ENCODE results near the gene SHC3. TPM values are rescaled to one million over a fixed set of nuclear protein-coding genes. Genes with fewer than 3 reads are reported as not detected.

The SHC3 gene
- total and polyA plus RNA-seq, 2 of the 4 experiments (the other 2 are of a cell fraction) = 4.5 to 13.3 TPM

DNA sequence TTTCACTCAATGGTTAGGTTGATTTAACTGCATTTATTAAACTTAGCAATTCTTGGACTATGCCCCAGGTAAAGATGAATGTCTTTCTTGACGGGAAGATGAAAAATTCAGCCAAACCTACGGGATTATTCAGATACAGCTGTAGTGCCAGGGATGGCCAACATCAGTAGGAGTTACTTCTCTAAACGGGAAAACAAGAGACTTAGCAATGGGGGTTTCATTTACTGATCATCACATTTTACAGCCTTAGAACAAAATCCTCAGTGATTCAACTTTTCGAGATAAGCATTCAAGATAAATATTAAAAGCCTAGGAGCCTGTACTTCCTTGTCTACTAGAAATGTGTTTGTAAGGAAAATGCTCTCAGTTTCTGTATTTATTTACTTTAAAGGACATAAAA lies 141.3 kb downstream of the SHC3 start:
- no peak overlapping the region for H2BK15ac ChIP-seq (ENCODE audit: low read depth, low read length)
- H2BK120ac ChIP-seq (ENCODE audit: low read depth, low read length) = no peak overlapping the region
- no CpG with 5 or more reads among the region's 4 CpGs for WGBS, 2 experiments (ENCODE audit: extremely low coverage in 2 of 2, insufficient read length in 1 of 2)
- BruUV-seq (replicated peaks) = no TSS peak
- H2AFZ ChIP-seq (replicated peaks; ENCODE audit: low read length, poor library complexity) = no peak overlapping the region
- H3K9ac ChIP-seq (ENCODE audit: low read depth, low read length) = no peak overlapping the region
- no peak overlapping the region for H3K56ac ChIP-seq (ENCODE audit: extremely low read depth, insufficient read depth, low read length)
- H3K27ac ChIP-seq (ENCODE audit: insufficient read depth, low read length) = no peak overlapping the region
- H3K9me3 ChIP-seq (ENCODE audit: control insufficient read depth, insufficient read depth, low read length) = no peaks in the 10 kb centered on the region
- H2AK5ac ChIP-seq (ENCODE audit: low read depth, low read length) = no peak overlapping the region
- H4K91ac ChIP-seq (ENCODE audit: insufficient read depth, low read depth, low read length) = no peak overlapping the region
- H3K27me3 ChIP-seq (ENCODE audit: control insufficient read depth, insufficient read depth, low read length) = no peaks in the 10 kb centered on the region
- TF ChIP-seq SMC3 (IDR thresholded peaks at IDR 0.05; ENCODE audit: low read depth, low read length) (no peak), CHD1 (IDR thresholded peaks at IDR 0.05; ENCODE audit: low read depth, low read length) (no peak), BHLHE40 (IDR thresholded peaks at IDR 0.05; ENCODE audit: low read depth, low read length) (no peak), POLR2A (IDR thresholded peaks at IDR 0.05; ENCODE audit: low read depth, low read length) (no peak), MXI1 (IDR thresholded peaks at IDR 0.05; ENCODE audit: borderline replicate concordance, low read depth, low read length) (no peak), FOS (IDR thresholded peaks at IDR 0.05; ENCODE audit: low read depth, low read length) (no peak), NFE2L2 (IDR thresholded peaks at IDR 0.05; ENCODE audit: low read depth, low read length) (no peak), CEBPB (IDR thresholded peaks at IDR 0.05; ENCODE audit: low read depth, low read length) (no peak), MAZ (IDR thresholded peaks at IDR 0.05; ENCODE audit: borderline replicate concordance, low read depth, low read length) (no peak), RAD21 (IDR thresholded peaks at IDR 0.05; ENCODE audit: low read length) (no peak), MAFK (IDR thresholded peaks at IDR 0.05; ENCODE audit: low read depth, low read length) (no peak), RCOR1 (IDR thresholded peaks at IDR 0.05; ENCODE audit: insufficient replicate concordance, low read length) (no peak), RFX5 (IDR thresholded peaks at IDR 0.05; ENCODE audit: low read depth, low read length) (no peak)
- TF ChIP-seq, protein P1, sequence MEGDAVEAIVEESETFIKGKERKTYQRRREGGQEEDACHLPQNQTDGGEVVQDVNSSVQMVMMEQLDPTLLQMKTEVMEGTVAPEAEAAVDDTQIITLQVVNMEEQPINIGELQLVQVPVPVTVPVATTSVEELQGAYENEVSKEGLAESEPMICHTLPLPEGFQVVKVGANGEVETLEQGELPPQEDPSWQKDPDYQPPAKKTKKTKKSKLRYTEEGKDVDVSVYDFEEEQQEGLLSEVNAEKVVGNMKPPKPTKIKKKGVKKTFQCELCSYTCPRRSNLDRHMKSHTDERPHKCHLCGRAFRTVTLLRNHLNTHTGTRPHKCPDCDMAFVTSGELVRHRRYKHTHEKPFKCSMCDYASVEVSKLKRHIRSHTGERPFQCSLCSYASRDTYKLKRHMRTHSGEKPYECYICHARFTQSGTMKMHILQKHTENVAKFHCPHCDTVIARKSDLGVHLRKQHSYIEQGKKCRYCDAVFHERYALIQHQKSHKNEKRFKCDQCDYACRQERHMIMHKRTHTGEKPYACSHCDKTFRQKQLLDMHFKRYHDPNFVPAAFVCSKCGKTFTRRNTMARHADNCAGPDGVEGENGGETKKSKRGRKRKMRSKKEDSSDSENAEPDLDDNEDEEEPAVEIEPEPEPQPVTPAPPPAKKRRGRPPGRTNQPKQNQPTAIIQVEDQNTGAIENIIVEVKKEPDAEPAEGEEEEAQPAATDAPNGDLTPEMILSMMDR (conservative IDR thresholded peaks at IDR 0.05; ENCODE audit: low read depth, low read length) = no peak
- TF ChIP-seq, protein P2, sequence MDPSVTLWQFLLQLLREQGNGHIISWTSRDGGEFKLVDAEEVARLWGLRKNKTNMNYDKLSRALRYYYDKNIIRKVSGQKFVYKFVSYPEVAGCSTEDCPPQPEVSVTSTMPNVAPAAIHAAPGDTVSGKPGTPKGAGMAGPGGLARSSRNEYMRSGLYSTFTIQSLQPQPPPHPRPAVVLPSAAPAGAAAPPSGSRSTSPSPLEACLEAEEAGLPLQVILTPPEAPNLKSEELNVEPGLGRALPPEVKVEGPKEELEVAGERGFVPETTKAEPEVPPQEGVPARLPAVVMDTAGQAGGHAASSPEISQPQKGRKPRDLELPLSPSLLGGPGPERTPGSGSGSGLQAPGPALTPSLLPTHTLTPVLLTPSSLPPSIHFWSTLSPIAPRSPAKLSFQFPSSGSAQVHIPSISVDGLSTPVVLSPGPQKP (IDR thresholded peaks at IDR 0.05; ENCODE audit: borderline replicate concordance, low read depth, low read length) = no peak
- TF ChIP-seq, protein P3, sequence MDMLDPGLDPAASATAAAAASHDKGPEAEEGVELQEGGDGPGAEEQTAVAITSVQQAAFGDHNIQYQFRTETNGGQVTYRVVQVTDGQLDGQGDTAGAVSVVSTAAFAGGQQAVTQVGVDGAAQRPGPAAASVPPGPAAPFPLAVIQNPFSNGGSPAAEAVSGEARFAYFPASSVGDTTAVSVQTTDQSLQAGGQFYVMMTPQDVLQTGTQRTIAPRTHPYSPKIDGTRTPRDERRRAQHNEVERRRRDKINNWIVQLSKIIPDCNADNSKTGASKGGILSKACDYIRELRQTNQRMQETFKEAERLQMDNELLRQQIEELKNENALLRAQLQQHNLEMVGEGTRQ (IDR thresholded peaks at IDR 0.05; ENCODE audit: low read depth, low read length) = no peak
- H3K18ac ChIP-seq (ENCODE audit: low read depth, low read length) = no peak overlapping the region; the same call in 1 of the 2 replicates
- in situ Hi-C loops (cut with MboI; ENCODE audit: low sequenced_read_pairs) = no loop called here
- H3K23ac ChIP-seq (ENCODE audit: low read depth, low read length) = no peak overlapping the region
- H4K8ac ChIP-seq (ENCODE audit: low read depth in 2 of 2, low read length in 2 of 2) = no peak overlapping the region
- intact Hi-C loops (cut with micrococcal nuclease) = loop anchor here (5.0 to 10.0 kb wide), 2 partner anchors 97 to 140 kb away; partner anchors contain the start of gene SHC3
- H3K36me3 ChIP-seq (ENCODE audit: control insufficient read depth, insufficient read depth, low read length) = peaks cover 8% of the 10 kb centered on the region
- peaks cover 14% of the 10 kb centered on the region for H3K9me1 ChIP-seq (ENCODE audit: insufficient read depth, low read length)
- no peak for DNase-seq
- H3K14ac ChIP-seq (replicated peaks; ENCODE audit: low read depth, low read length) = no peak overlapping the region
- dilution Hi-C loops (cut with HindIII; ENCODE audit: low sequenced_read_pairs, unreplicated experiment) = no loop called here
- H3K4me2 ChIP-seq (ENCODE audit: low read depth, low read length) = no peak overlapping the region
- H2BK5ac ChIP-seq (ENCODE audit: low read depth, low read length, poor library complexity, severe bottlenecking) = no peak overlapping the region
- ChIA-PET CTCF (no interaction called here), POLR2A (ENCODE audit: unreplicated experiment) (no interaction called here)
- no peak; the same call in 1 of the 2 replicates for ATAC-seq (ENCODE audit: low read depth)
- H3K4me1 ChIP-seq (ENCODE audit: control insufficient read depth, insufficient read depth, low read length) = peaks cover 14% of the 10 kb centered on the region
- peaks cover 3 to 14% of the 10 kb centered on the region in 2 experiments; a peak in 3 of 4 replicates for H3K79me1 ChIP-seq (ENCODE audit: low read depth in 1 of 2, low read length in 2 of 2)
- no peaks in the 10 kb centered on the region for H4K20me1 ChIP-seq (ENCODE audit: insufficient read depth, low read length)
- H2BK20ac ChIP-seq (ENCODE audit: low read depth, low read length) = no peak overlapping the region
- H4K5ac ChIP-seq (ENCODE audit: low read depth, low read length) = no peak overlapping the region; the same call in 1 of the 2 replicates
- H3K4ac ChIP-seq (ENCODE audit: low read depth, low read length) = no peak overlapping the region
- H2AK9ac ChIP-seq (replicated peaks; ENCODE audit: low read depth, low read length, poor library complexity) = no peak overlapping the region
- H3K4me3 ChIP-seq (ENCODE audit: insufficient read depth, low read depth, low read length) = no peak overlapping the region
